Trophoblast cell (in vitro differentiated cells and primary cell): ENCODE measurements around the gene TICAM2.

Experiments used
- DNase-seq, 2 donors: peaks; one replicate each; pipeline ENCODE4 v3.0.0-alpha.2; 2016
- H2AFZ ChIP-seq: 2 replicates; pipeline ENCODE4 v1.6.1; 2013; ENCODE audit warnings: low read length, moderate library complexity, mild to moderate bottlenecking; ENCODE audit not compliant: insufficient read depth, poor library complexity
- H2AK5ac ChIP-seq: 2 replicates; pipeline ENCODE4 v1.6.1; 2013; ENCODE audit warnings: mild to moderate bottlenecking, low read length
- H2BK120ac ChIP-seq: 2 replicates; pipeline ENCODE4 v1.6.1; 2013; ENCODE audit warnings: low read length, mild to moderate bottlenecking, moderate library complexity; ENCODE audit not compliant: insufficient read depth, poor library complexity
- H2BK12ac ChIP-seq: 2 replicates; pipeline ENCODE4 v1.6.1; 2013; ENCODE audit warnings: mild to moderate bottlenecking, low read length, moderate library complexity
- H2BK5ac ChIP-seq: 2 replicates; pipeline ENCODE4 v1.6.1; 2013; ENCODE audit warnings: low read length, low read depth, moderate library complexity, mild to moderate bottlenecking; ENCODE audit not compliant: poor library complexity
- H3K14ac ChIP-seq: 2 replicates; pipeline ENCODE4 v1.6.1; 2013; ENCODE audit warnings: mild to moderate bottlenecking, low read length
- H3K18ac ChIP-seq: 2 replicates; pipeline ENCODE4 v1.6.1; 2013; ENCODE audit warnings: mild to moderate bottlenecking, low read length
- H3K23ac ChIP-seq: 2 replicates; pipeline ENCODE4 v1.6.1; 2013; ENCODE audit warnings: low read length
- H3K27ac ChIP-seq: 2 replicates; pipeline ENCODE4 v1.5.1; 2013; ENCODE audit warnings: low read depth, mild to moderate bottlenecking, inconsistent platforms, low read length, moderate library complexity
- H3K27me3 ChIP-seq: 2 replicates; pipeline ENCODE4 v1.6.1; 2013; ENCODE audit warnings: inconsistent platforms, mild to moderate bottlenecking, low read length, moderate library complexity; ENCODE audit not compliant: insufficient read depth
- H3K36me3 ChIP-seq, 2 experiments: 1 replicate in 1 of 2; 2 replicates in 1 of 2; pipeline ENCODE4 v1.6.1; 2013; ENCODE audit warnings: low read length in 2 of 2, mild to moderate bottlenecking in 2 of 2, moderate library complexity in 1 of 2; ENCODE audit not compliant: insufficient read depth in 2 of 2, control insufficient read depth in 1 of 2
- H3K4ac ChIP-seq: 2 replicates; pipeline ENCODE4 v1.6.1; 2013; ENCODE audit warnings: low read depth, mild to moderate bottlenecking, low read length, moderate library complexity
- H3K4me1 ChIP-seq, 2 experiments: 1 replicate in 1 of 2; 2 replicates in 1 of 2; pipeline ENCODE4 v1.6.1; 2013; ENCODE audit warnings: low read length in 2 of 2, mild to moderate bottlenecking in 2 of 2, moderate library complexity in 1 of 2; ENCODE audit not compliant: insufficient read depth in 2 of 2, control insufficient read depth in 1 of 2
- H3K4me2 ChIP-seq: 2 replicates; pipeline ENCODE4 v1.6.1; 2013; ENCODE audit warnings: inconsistent platforms, mild to moderate bottlenecking, low read length, moderate library complexity
- H3K4me3 ChIP-seq: 2 replicates; pipeline ENCODE4 v1.5.1; 2013; ENCODE audit warnings: mild to moderate bottlenecking, low read depth, low read length, inconsistent platforms
- H3K79me1 ChIP-seq: one replicate; pipeline ENCODE4 v1.6.1; 2013; ENCODE audit warnings: low read length
- H3K79me2 ChIP-seq: 2 replicates; pipeline ENCODE4 v1.6.1; 2013; ENCODE audit warnings: low read length, mild to moderate bottlenecking; ENCODE audit not compliant: control insufficient read depth, insufficient read depth, poor library complexity
- H3K9ac ChIP-seq: 2 replicates; pipeline ENCODE4 v1.6.1; 2013; ENCODE audit warnings: mild to moderate bottlenecking, low read length
- H3K9me3 ChIP-seq: 2 replicates; pipeline ENCODE4 v1.6.1; 2013; ENCODE audit warnings: low read depth, mild to moderate bottlenecking, control low read depth, inconsistent platforms, low read length; ENCODE audit not compliant: insufficient read depth
- H4K12ac ChIP-seq: 2 replicates; pipeline ENCODE4 v1.6.1; 2013; ENCODE audit warnings: low read depth, mild to moderate bottlenecking, low read length, moderate library complexity
- H4K8ac ChIP-seq: 2 replicates; pipeline ENCODE4 v1.6.1; 2013; ENCODE audit warnings: low read depth, mild to moderate bottlenecking, low read length, moderate library complexity
- H4K91ac ChIP-seq: one replicate; pipeline ENCODE4 v1.6.1; 2013; ENCODE audit warnings: low read depth, mild to moderate bottlenecking, low read length, moderate library complexity
- WGBS: extraction: QIAGEN DNeasy Blood & Tissue Kit; methylation state at CpG from one replicate; pipeline ENCODE4 v1.1.7; 2013; ENCODE audit warnings: missing lambda C conversion rate; ENCODE audit not compliant: insufficient read length, insufficient coverage; ENCODE audit errors: extremely low coverage; 5-methylcytosine and 5-hydroxymethylcytosine counted together

The TICAM2 gene

GRCh38 chr5:115557667-115558387 is 44.5 kb downstream of the TICAM2 start:
- Histone ChIP-seq H3K4me3 (no peak overlapping the region), H3K4me1 (no peaks in the 10 kb centered on the region), H3K79me1 (no peaks in the 10 kb centered on the region), H3K14ac (no peak overlapping the region), H3K79me2 (no peaks in the 10 kb centered on the region), H4K8ac (no peak overlapping the region), H3K18ac (no peak overlapping the region), H3K4me2 (no peak overlapping the region), H2BK120ac (no peak overlapping the region), H4K12ac (no peak overlapping the region), H2BK12ac (no peak overlapping the region), H2BK5ac (no peak overlapping the region), H2AFZ (no peak overlapping the region), H3K23ac (no peak overlapping the region), H2AK5ac (no peak overlapping the region), H3K27ac (no peak overlapping the region), H3K9ac (no peak overlapping the region), H3K36me3 (no peaks in the 10 kb centered on the region), H3K4ac (no peak overlapping the region), H3K27me3 (no peaks in the 10 kb centered on the region), H3K9me3 (peaks cover 2% of the 10 kb centered on the region), H4K91ac (no peak overlapping the region)
- DNase-seq, result peak; percentile 22 to 68
- WGBS, result no CpG with 5 or more reads among the region's 3 CpGs

GRCh38 chr5:115556276-115556675 is 46.0 kb downstream of the TICAM2 start:
- Histone ChIP-seq H3K14ac (no peak overlapping the region), H3K23ac (no peak overlapping the region), H4K8ac (no peak overlapping the region), H3K4me3 (no peak overlapping the region), H3K27me3 (no peaks in the 10 kb centered on the region), H3K36me3 (no peaks in the 10 kb centered on the region), H2BK12ac (no peak overlapping the region), H2BK5ac (no peak overlapping the region), H4K91ac (no peak overlapping the region), H3K79me2 (no peaks in the 10 kb centered on the region), H3K4ac (no peak overlapping the region), H3K9me3 (peaks cover 1% of the 10 kb centered on the region), H3K27ac (no peak overlapping the region), H3K4me1 (no peaks in the 10 kb centered on the region), H4K12ac (no peak overlapping the region), H3K18ac (no peak overlapping the region), H3K79me1 (no peaks in the 10 kb centered on the region), H3K4me2 (no peak overlapping the region), H2AK5ac (no peak overlapping the region), H3K9ac (no peak overlapping the region), H2AFZ (no peak overlapping the region), H2BK120ac (no peak overlapping the region)
- no CpG with 5 or more reads among the region's 2 CpGs for WGBS
- DNase-seq, result no peak

GRCh38 chr5:115555084-115555633 is 47.1 kb downstream of the TICAM2 start:
- WGBS, result no CpG with 5 or more reads among the region's 4 CpGs
- Histone ChIP-seq H4K91ac (no peak overlapping the region), H2BK120ac (no peak overlapping the region), H3K36me3 (no peaks in the 10 kb centered on the region), H3K18ac (no peak overlapping the region), H3K79me2 (no peaks in the 10 kb centered on the region), H3K14ac (no peak overlapping the region), H3K4ac (no peak overlapping the region), H3K4me2 (no peak overlapping the region), H4K12ac (no peak overlapping the region), H3K23ac (no peak overlapping the region), H3K79me1 (no peaks in the 10 kb centered on the region), H3K9ac (no peak overlapping the region), H3K4me1 (no peaks in the 10 kb centered on the region), H2AK5ac (no peak overlapping the region), H4K8ac (no peak overlapping the region), H3K27me3 (no peaks in the 10 kb centered on the region), H2BK5ac (no peak overlapping the region), H3K4me3 (no peak overlapping the region), H2AFZ (no peak overlapping the region), H3K9me3 (no peaks in the 10 kb centered on the region), H3K27ac (no peak overlapping the region), H2BK12ac (no peak overlapping the region)
- no peak for DNase-seq

GRCh38 chr5:115553082-115553481 is 49.2 kb downstream of the TICAM2 start:
- no peak overlapping the region for H3K18ac ChIP-seq
- H3K27me3 ChIP-seq, result no peaks in the 10 kb centered on the region
- no peak overlapping the region for H3K9ac ChIP-seq
- no peak overlapping the region for H4K12ac ChIP-seq
- H3K9me3 ChIP-seq, result no peaks in the 10 kb centered on the region
- no peak overlapping the region for H3K4me2 ChIP-seq
- H3K23ac ChIP-seq, result no peak overlapping the region
- no peak overlapping the region for H3K27ac ChIP-seq
- no peak overlapping the region for H2BK120ac ChIP-seq
- no peak overlapping the region for H2BK5ac ChIP-seq
- no peak overlapping the region for H2BK12ac ChIP-seq
- H4K91ac ChIP-seq, result no peak overlapping the region
- H4K8ac ChIP-seq, result no peak overlapping the region
- DNase-seq, result peak; percentile 45 to 79
- no peak overlapping the region for H2AFZ ChIP-seq
- no peak overlapping the region for H3K4me3 ChIP-seq
- no peak overlapping the region for H2AK5ac ChIP-seq
- H3K36me3 ChIP-seq, result no peaks in the 10 kb centered on the region
- H3K4ac ChIP-seq, result no peak overlapping the region
- H3K14ac ChIP-seq, result no peak overlapping the region
- no peaks in the 10 kb centered on the region for H3K79me2 ChIP-seq
- no peaks in the 10 kb centered on the region for H3K4me1 ChIP-seq
- H3K79me1 ChIP-seq, result no peaks in the 10 kb centered on the region
- no CpG with 5 or more reads among the region's 4 CpGs for WGBS
